HG03354 (cell line): ENCODE data around the gene LMX1B.

Experiments
- ATAC-seq: cut with Tn5 transposase; IDR thresholded peaks from one replicate; pipeline ENCODE4 v1.9.1; 2021; ENCODE audit warnings: mild to moderate bottlenecking; ENCODE audit not compliant: unreplicated experiment, poor library complexity, severe bottlenecking

Gene LMX1B

GRCh38 chr9:126604059-126605055, 9.4 kb upstream of the LMX1B start:
- ATAC-seq: no peak

DNA sequence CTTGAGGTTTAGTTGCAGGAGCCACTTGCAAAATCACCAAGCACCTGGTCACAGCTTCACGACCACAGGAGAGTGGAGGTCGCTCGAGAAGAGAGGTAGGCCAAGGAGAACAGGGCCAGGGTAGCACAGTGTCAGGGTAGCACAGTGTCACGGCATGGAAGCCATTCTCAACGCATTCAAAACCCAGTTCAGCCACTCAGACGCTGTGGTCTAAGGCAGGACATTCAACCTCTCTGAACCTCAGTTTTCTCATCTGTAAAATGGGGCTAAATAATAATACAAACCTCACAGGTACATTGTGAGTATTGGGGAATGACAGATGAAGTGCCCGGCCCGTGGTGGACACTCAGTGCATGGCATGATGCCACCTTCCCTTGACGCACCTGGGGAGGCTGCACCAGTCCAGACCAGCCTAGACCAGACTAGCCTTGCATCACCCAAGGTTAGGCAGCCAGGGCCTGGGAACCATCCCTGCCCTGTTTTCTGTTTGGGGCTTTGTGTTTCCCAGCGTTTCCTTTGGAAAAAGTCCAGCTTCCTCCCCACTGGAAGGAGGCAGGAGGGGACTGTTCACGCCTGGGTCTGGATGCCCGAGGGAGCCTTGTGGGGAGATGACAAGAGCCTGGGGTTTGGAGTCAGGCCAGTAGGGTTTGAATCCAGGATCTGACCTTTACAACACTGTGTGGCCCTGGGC, 7.8 kb upstream of the LMX1B start:
- no peak for ATAC-seq

DNA sequence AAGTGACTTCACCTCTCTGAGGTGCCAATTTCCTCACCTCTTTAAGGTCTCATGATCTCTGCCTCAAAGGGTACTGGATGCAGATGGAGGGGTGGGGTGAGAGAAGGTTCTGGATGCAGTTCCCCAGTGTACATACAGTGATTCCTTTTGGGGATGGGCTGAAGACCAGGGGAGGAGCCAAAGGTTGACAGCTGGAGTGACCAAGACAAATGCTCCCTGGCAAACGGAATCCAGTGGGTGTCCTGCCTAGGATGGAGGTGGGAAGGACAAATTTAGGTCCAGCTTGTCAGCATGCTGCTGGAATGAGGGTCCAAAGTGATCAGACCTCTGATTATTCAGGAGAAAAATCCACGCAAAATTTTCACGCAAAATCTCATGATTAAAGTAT, 7.3 kb upstream of the LMX1B start:
- ATAC-seq: no peak

DNA sequence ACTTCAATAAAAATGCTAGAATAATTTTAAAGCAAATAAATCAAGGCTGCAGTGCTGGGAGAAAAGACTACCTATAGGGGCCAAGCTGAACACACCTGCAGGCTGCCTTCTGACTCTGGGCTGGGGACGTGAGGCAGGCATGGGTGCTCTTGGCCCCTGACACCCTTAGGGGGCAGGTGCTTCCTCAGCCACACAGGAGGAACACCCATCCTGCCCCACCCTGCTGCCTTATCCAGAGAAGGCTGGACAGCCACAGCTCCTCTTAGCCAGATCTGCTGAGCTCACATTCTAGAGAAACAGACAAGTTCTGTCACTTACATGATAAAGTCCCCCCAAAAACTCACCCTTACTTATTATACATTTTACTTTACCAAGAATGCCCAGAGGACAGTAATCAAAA, 6.6 kb upstream of the LMX1B start:
- no peak for ATAC-seq

DNA sequence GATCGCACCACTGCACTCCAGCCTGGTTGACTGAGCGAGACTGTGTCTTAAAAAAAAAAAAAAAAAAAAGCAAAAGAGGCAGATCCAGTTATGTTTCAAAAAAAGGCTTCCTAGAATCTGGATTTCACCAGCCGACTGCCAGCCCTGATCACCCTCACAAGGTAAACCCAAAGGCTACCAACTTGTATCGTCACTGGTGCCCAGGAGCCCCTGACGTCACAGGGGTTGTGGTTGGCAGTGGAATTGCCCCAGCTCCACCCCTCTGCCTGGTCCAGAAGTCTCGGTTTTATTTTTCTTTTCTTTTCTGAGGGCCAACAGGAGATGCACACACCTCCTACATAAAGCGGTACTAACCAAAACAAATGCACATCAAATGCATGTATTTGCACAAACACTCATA, 6.0 kb upstream of the LMX1B start:
- no peak for ATAC-seq

DNA sequence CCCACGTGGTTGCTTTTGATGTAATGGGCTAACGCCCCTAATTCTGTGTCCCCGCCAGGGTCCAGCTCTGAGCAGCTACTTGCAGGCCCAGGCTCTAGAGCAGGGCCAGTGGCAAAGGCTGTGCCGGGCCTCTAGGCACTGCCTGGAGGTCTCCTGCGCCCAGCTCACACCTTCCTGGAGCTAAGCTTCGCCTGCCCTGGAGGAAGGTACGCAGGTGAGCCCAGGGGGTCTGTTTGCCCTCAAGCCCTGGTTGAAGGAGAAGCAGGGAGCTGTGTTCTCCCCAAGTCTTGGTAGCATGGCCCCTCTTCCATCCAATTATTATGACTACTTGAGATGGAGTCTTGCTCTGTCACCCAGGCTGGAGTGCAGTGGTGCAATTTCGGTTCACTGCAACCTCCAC, 5.2 kb upstream of the LMX1B start:
- ATAC-seq: no peak

- no peak for ATAC-seq
Measured at GRCh38 chr9:126609191-126609590, 4.5 kb upstream of the LMX1B start.

- no peak for ATAC-seq
Measured at GRCh38 chr9:126609711-126610388, 3.9 kb upstream of the LMX1B start.

GRCh38 chr9:126611193-126611591, 2.5 kb upstream of the LMX1B start:
- ATAC-seq: no peak

GRCh38 chr9:126611592-126612325, 2.0 kb upstream of the LMX1B start:
- ATAC-seq: no peak

DNA sequence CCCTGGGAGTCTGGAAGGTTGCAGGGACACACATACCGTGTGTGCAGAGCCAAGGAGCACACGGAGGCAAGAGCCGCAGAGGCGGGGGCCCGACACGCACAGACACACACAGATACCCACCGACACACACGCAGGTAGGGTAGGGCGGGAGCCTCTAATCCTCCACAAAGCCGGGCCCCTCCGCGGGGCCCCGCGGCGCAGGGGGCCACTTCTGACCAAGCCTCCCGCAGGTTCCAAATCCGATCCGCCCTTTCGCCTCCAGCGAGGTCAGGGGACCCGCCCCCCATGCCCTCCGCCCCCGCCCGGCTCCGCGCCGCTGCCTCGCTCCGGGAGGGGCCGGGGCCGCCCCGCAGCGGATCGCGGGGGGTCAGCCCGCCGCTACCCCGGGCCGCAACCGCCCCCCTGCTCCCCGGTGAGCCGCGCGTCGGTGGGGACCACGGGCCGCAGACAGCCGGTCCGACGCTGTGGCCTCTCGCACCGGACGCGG, 1.4 kb upstream of the LMX1B start:
- ATAC-seq: no peak

DNA sequence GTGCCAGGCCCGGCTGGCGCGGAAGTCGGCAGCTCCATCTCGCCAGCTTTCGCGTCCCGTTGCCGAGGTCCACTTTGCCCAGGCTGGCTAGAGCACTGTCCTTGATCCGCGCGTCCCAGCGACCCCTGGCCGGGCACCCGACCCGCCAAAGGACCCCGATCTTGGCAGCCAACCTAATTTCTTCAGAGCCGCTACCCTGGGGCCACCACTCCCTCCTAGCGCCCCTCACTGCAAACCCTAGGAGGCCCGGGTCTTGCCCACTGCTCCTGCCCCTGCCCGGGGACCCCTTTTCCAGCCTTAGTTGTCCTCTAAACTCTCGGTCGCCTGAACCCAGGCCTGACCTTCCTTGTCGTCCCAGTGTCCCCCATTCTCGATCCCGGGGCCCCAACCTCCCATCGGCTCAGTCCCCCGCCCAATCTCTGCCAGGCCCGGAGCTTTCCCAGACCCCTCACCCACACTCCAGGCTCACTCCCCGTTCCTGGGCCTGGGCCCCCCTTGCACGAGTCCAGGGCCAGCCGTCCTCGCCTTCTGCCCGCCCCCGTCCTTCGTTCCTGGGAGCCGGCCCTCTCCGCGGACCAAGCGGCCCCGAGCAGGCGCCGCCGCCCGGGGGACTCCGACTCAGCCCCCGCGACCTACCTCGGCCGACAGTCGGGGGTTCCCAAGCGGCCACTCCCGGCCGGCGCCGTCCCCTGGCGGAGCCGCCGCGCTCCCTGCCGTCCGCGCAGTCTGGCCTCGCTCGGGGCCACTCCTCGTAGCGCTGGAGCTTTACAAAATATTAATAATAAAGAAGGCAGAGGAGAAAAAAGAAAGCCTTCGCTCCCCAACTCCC, 701 bp upstream of the LMX1B start:
- no peak for ATAC-seq

DNA sequence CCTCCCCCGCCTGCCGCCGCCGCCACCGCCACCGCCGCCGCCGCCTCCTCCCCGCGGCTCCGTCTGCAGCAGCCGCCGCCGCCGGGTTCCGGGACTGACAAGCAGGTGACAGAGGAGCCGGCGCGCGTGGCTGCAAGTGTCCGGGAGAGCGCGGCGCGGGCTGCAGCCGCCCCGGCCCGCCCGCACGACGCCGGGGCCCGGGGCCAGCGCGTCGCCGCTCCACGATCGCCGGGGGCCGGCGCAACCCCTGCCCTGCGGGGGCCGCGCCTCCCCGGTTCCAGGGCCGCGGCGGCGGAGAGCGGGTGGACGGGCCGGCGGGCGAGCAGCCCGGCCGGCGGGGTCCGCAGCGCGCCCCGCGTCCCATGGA, 343 bp downstream of the LMX1B start:
- no peak for ATAC-seq

- no peak for ATAC-seq
Measured at GRCh38 chr9:126614455-126615244, 922 bp downstream of the LMX1B start.

GRCh38 chr9:126615245-126615790, 1.6 kb downstream of the LMX1B start:
- ATAC-seq: no peak

DNA sequence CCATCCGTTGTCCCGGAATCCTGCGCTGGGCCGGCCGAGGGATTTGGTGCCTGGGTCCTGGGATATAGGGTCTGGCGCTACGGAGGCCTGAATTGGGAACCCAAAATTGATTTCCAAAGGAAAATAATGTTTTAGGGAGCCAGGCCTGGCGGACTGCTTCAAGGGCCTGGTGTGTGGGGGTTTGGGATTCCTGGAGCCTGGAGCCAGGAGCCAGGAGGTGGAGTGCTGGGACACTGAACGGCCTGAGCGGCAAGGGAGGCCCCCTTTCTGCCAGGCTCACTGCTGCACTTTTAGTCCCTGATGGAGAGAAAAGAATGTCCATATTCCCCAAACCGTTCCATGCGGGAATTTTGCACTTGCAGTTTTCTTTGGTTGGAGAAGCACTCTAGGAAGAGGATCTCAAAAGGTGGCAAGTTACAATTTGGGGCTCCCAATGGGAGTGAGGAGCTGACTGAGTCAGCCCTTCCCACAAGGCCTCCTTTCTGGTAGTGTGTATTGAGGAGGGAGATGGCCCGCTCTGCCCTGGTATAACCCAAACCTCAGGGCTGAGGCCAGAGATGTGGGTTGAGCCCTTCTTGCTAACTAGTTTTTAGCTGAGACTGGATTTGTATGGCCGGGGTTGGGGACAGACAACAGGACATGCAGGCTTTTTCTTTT, 2.2 kb downstream of the LMX1B start:
- ATAC-seq: no peak

DNA sequence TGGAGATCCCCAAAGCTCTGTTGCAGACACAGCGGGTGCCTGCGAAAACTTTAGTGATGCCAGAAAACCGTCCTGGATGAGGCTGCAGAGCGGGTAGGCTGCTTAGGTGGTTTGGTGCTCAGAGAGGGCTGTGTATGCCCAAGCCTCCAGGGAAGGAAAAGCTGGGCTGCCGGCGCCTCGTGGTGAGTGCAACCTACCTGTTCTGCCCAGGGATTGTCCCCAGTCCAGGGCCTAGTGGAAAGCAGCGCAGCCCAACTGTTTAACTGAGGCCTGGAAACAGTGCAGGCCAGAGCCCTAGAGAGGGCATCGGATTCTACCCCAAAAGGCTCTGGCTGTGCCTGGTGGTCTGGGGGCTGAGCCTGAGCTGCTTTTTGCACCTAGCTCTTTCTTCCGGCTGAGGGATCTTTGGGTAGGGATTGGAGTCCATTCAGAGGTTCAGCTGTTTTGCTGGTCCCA, 2.8 kb downstream of the LMX1B start:
- ATAC-seq: no peak
